Breast epithelium (tissue), 3 donors: ENCODE results near the gene SORL1.

ENCODE experiments used
- POLR2AphosphoS5 ChIP-seq, 3 donors: sonication (generic); formaldehyde crosslinking; IDR thresholded peaks; one replicate each; pipeline ENCODE4 v1.6.1; 2017; ENCODE audit warnings: antibody characterized with exemption in 3 of 3
- TF ChIP-seq, protein P1 (sequence below), 3 donors: fragments of 450-650 bp; IDR thresholded peaks; one replicate each; pipeline ENCODE4 v1.5.1; 2016 to 2017; ENCODE audit warnings: antibody characterized with exemption in 3 of 3, mild to moderate bottlenecking in 3 of 3, moderate library complexity in 3 of 3

GRCh38 chr11:121478226-121478894 is 26.2 kb downstream of the SORL1 start:
- TF ChIP-seq, protein P1, sequence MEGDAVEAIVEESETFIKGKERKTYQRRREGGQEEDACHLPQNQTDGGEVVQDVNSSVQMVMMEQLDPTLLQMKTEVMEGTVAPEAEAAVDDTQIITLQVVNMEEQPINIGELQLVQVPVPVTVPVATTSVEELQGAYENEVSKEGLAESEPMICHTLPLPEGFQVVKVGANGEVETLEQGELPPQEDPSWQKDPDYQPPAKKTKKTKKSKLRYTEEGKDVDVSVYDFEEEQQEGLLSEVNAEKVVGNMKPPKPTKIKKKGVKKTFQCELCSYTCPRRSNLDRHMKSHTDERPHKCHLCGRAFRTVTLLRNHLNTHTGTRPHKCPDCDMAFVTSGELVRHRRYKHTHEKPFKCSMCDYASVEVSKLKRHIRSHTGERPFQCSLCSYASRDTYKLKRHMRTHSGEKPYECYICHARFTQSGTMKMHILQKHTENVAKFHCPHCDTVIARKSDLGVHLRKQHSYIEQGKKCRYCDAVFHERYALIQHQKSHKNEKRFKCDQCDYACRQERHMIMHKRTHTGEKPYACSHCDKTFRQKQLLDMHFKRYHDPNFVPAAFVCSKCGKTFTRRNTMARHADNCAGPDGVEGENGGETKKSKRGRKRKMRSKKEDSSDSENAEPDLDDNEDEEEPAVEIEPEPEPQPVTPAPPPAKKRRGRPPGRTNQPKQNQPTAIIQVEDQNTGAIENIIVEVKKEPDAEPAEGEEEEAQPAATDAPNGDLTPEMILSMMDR (IDR thresholded peaks at IDR 0.05): no peak
- no peak for TF ChIP-seq POLR2AphosphoS5 (IDR thresholded peaks at IDR 0.05)
